Airway epithelial cell (primary cell): ENCODE data around the gene GPATCH3. TPM values are rescaled to one million over a fixed set of nuclear protein-coding genes. Genes with fewer than 3 reads are reported as not detected.

ENCODE experiments used
- total RNA-seq: library from RNA; depleted of rRNA; stranded (reverse); fragments of >200 nt; gene quantifications from 2 replicates; pipeline ENCODE4 v1.2.3, GENCODE V29; 2015

Gene GPATCH3
- 7.4 and 21.1 TPM in 2 replicates for total RNA-seq

GRCh38 chr1:26900001-26900814 lies at the start of gene GPATCH3:
GPATCH3 (minus strand) TSS chr1:26900467; CDS start chr1:26900442, 25 bp downstream.

DNA sequence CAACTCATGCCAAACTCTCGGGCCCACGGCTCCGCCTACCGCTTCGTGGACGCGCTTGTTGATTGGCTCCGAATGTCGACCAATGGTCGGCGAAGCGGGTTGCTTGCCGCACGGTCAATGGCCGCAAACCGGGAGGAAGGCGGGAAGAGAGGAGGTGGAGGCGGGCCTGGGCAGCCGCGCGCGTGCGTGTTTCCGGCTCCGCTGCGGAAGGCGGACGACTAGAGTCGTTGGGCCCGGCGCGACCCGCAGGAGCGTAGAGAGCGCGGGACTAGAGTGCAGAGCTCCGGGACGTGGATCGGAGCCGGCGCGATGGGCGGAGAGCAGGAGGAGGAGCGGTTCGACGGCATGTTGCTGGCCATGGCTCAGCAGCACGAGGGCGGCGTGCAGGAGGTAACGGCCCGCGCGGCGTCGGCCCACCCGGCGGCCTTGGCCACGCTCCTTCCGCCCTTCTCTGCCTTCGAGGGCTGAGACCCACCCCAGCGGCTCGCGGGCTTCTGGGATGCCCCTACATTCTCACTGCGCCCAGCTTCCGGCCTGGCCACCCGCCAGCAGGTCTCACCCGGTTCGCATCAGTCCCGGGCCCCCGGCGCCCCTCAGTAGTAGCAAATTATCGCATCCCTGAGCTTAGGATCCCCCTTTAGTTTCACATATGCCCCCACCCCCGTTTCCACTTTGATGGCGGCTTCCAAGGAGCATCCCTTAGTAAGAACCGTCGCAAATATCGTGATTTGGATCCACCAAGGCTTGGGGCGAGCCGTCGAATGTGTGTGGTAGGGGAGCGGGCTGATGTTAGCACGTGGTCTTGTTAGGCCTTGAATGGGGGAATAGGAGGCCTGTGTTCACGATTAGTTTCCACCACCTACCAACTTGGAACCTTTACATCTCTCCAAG lies 21.5 kb upstream of the GPATCH3 start, which contains the start of gene NUDC:
NUDC (plus strand) TSS at position 204 of the 891 bp plus-strand sequence; CDS start at position 310, 106 bp downstream.

DNA sequence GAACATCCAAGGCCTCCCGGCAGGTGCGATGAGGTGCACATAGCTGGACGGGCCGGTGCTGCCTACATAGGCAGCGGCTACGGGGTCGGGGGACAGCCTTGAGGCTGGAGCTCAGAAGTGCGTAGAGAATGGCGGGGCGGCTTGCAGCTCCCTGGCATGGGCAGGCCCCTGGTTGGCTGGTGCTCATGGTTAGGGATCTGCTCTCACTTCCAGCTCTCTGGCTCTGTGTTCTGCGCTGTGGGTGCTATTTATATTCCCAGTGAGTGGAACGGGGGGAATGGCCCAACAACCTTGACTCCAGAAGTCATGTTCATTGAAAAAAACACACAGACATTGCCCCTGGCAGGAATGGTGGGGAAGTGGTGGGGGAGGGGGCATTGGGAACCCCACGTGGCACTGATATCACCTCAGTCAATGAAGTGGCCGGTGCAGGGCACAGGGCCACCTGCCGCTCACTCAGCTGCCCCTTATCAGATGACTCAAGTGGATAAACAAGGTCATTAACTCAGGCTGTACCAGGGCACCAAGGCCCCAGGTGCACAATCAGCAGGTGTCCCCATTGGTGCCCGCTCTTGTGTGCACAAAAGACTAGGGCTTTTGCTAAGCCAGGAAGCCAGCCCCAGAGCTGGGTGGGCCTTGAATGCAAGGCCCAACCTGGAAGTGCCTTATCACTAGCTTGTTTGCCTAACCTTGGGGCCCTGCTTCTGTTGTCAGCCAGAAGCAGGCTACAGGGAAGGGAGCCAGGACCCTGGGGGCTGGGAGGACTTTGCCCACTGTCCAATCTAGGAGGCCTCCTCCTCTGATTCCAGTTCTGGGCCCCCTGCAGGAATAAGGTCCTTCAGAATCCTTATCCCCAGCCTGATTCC lies 13.7 kb upstream of the GPATCH3 start, which contains the start of gene NR0B2:
NR0B2 (minus strand) TSS at position 222 of the 866 bp plus-strand sequence; CDS start at position 187, 35 bp downstream.

GRCh38 chr1:26889551-26890466 lies 10.5 kb downstream of the GPATCH3 start, which contains the start of gene GPN2:
GPN2 (minus strand) TSS chr1:26890283; CDS start chr1:26890096, 187 bp downstream.

GRCh38 chr1:26862781-26863684 lies 37.2 kb downstream of the GPATCH3 start, which contains the start of gene SFN:
SFN (plus strand) TSS chr1:26863149; CDS start chr1:26863213, 64 bp downstream.

Other genes starting within 250 kb of the GPATCH3 start
- 15.1 and 29.9 TPM in 2 replicates for gene ARID1A, start 204.5 kb downstream of the GPATCH3 start, total RNA-seq
- 7.9 and 13.2 TPM in 2 replicates for gene PIGV, start 112.5 kb downstream of the GPATCH3 start, total RNA-seq
- 14.1 and 29.9 TPM in 2 replicates for gene ZDHHC18, start 73.8 kb downstream of the GPATCH3 start, total RNA-seq
- 1,524 and 1,633 TPM in 2 replicates for gene SFN, start 37.3 kb downstream of the GPATCH3 start, total RNA-seq
- gene GPN2, start 10.2 kb downstream of the GPATCH3 start, total RNA-seq = 10.6 and 11.1 TPM in 2 replicates
- gene NR0B2, start 13.5 kb upstream of the GPATCH3 start, total RNA-seq = not detected in 2 replicates
- 91.7 and 98.7 TPM in 2 replicates for gene NUDC, start 21.3 kb upstream of the GPATCH3 start, total RNA-seq
- gene KDF1, start 60.0 kb upstream of the GPATCH3 start, total RNA-seq = 27.2 and 28.5 TPM in 2 replicates
- 35.4 and 58.9 TPM in 2 replicates for gene TRNP1, start 93.2 kb upstream of the GPATCH3 start, total RNA-seq
- gene TENT5B, start 112.4 kb upstream of the GPATCH3 start, total RNA-seq = 69.3 and 80.0 TPM in 2 replicates